Esophagus muscularis mucosa (tissue), 4 donors: ENCODE data around the gene CPB2.

Experiments
- EP300 ChIP-seq: sonication (generic); formaldehyde crosslinking; IDR thresholded peaks from one replicate; pipeline ENCODE4 v1.6.1; 2017; ENCODE audit warnings: antibody characterized with exemption
- POLR2A ChIP-seq: fragments of 450-650 bp; IDR thresholded peaks from one replicate; pipeline ENCODE4 v1.6.1; 2017; ENCODE audit warnings: antibody characterized with exemption, moderate library complexity, mild to moderate bottlenecking, low read depth
- POLR2AphosphoS5 ChIP-seq, 2 donors: sonication (generic); formaldehyde crosslinking; IDR thresholded peaks; one replicate each; pipeline ENCODE4 v1.6.1; 2017; ENCODE audit warnings: antibody characterized with exemption in 2 of 2
- TF ChIP-seq, protein P1 (sequence below), 3 experiments: fragments of 200-600 bp in 2 of 3; fragments of 450-650 bp in 1 of 3; sonication (generic) in 2 of 3; IDR thresholded peaks; one replicate each; pipeline ENCODE4 v1.5.1; 2017 to 2019; ENCODE audit warnings: antibody characterized with exemption in 3 of 3, mild to moderate bottlenecking in 2 of 3, moderate library complexity in 1 of 3

DNA sequence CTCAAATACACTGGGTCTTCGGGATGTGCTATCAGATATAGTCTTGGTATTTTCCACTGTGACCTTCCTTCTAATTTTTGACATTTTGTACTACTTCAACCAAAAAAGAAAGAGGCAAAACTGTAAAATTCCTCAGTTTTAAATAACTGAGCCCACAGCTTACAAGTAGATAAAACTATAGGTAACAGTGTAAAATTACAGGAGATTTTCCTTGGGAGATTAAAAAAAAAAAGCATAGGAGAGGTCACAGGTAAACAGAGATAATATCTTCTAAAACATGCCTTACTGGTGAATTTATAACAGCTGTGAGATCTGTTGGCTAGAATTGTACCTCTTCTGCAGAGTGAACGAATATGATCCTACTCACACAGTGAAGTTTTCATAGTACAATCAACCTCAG, 59.4 kb downstream of the CPB2 start:
- TF ChIP-seq, protein P1, sequence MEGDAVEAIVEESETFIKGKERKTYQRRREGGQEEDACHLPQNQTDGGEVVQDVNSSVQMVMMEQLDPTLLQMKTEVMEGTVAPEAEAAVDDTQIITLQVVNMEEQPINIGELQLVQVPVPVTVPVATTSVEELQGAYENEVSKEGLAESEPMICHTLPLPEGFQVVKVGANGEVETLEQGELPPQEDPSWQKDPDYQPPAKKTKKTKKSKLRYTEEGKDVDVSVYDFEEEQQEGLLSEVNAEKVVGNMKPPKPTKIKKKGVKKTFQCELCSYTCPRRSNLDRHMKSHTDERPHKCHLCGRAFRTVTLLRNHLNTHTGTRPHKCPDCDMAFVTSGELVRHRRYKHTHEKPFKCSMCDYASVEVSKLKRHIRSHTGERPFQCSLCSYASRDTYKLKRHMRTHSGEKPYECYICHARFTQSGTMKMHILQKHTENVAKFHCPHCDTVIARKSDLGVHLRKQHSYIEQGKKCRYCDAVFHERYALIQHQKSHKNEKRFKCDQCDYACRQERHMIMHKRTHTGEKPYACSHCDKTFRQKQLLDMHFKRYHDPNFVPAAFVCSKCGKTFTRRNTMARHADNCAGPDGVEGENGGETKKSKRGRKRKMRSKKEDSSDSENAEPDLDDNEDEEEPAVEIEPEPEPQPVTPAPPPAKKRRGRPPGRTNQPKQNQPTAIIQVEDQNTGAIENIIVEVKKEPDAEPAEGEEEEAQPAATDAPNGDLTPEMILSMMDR (IDR thresholded peaks at IDR 0.05): no peak
- TF ChIP-seq POLR2A (no peak), EP300 (no peak), POLR2AphosphoS5 (IDR thresholded peaks at IDR 0.05) (no peak)
